Measurements from ENCODE around the gene MYLK2. TPM values are rescaled to one million over a fixed set of nuclear protein-coding genes. Genes with fewer than 3 reads are reported as not detected.

The MYLK2 gene
- total and polyA plus RNA-seq, 9 donors = 0.08 to 0.35 (median 0.20) TPM; not detected in 6

- Histone ChIP-seq H3K36me3 (no peaks in the 10 kb centered on the region), H3K27me3 (no peaks in the 10 kb centered on the region), H3K4me1 (ENCODE audit: insufficient read depth) (peaks cover 18% of the 10 kb centered on the region), H3K9me3 (no peaks in the 10 kb centered on the region), H3K27ac (no peak overlapping the region), H3K4me3 (no peak overlapping the region)
- 75 to 77% (median 76%) methylated on average over 5 of the region's 5 CpGs for WGBS, 3 donors
- no peak for TF ChIP-seq CTCF (IDR thresholded peaks at IDR 0.05)
- no peak for TF ChIP-seq POLR2A (IDR thresholded peaks at IDR 0.05)
- TF ChIP-seq EP300 (IDR thresholded peaks at IDR 0.05) = no peak
- intact Hi-C loops (cut with DNase I) = no loop called here
- DNase-seq = no peak
These were observed 17.9 kb downstream of the MYLK2 start for GRCh38 chr20:31836853-31837608.

- no peak overlapping the region for H3K27ac ChIP-seq
- H3K4me3 ChIP-seq = no peak overlapping the region
- intact Hi-C loops (cut with DNase I) = no loop called here
- H3K27me3 ChIP-seq = no peaks in the 10 kb centered on the region
- H3K4me1 ChIP-seq (ENCODE audit: insufficient read depth) = peaks cover 23% of the 10 kb centered on the region
- no peak for TF ChIP-seq EP300 (IDR thresholded peaks at IDR 0.05)
- TF ChIP-seq POLR2A (IDR thresholded peaks at IDR 0.05) = no peak
- TF ChIP-seq CTCF (IDR thresholded peaks at IDR 0.05) = no peak
- no peaks in the 10 kb centered on the region for H3K9me3 ChIP-seq
- 45 to 67% (median 59%) methylated on average over 3 of the region's 3 CpGs for WGBS, 3 donors
- DNase-seq = no peak
- H3K36me3 ChIP-seq = no peaks in the 10 kb centered on the region
These were observed 18.8 kb downstream of the MYLK2 start for GRCh38 chr20:31837896-31838397.

GRCh38 chr20:31838646-31839292, 19.6 kb downstream of the MYLK2 start:
- no peak for DNase-seq
- 49 to 55% (median 53%) methylated on average over 9 of the region's 9 CpGs for WGBS, 3 donors

More at GRCh38 chr20:31838646-31839292, 19.6 kb downstream of the MYLK2 start:
- Histone ChIP-seq H3K27me3 (no peaks in the 10 kb centered on the region), H3K4me1 (ENCODE audit: insufficient read depth) (peaks cover 29% of the 10 kb centered on the region), H3K36me3 (no peaks in the 10 kb centered on the region), H3K9me3 (no peaks in the 10 kb centered on the region), H3K27ac (no peak overlapping the region), H3K4me3 (no peak overlapping the region)
- no peak for TF ChIP-seq EP300 (IDR thresholded peaks at IDR 0.05)
- no peak for TF ChIP-seq CTCF (IDR thresholded peaks at IDR 0.05)
- no peak for TF ChIP-seq POLR2A (IDR thresholded peaks at IDR 0.05)
- intact Hi-C loops (cut with DNase I) = no loop called here
